ENCODE measurements around the gene NEURL1B. TPM values are rescaled to one million over a fixed set of nuclear protein-coding genes. Genes with fewer than 3 reads are reported as not detected.
A peak's percentile ranks its signal among the peaks of the same experiment; 100 is the strongest.

The NEURL1B gene
- total and polyA plus RNA-seq, 12 donors = 14.4 to 45.8 (median 21.6) TPM

GRCh38 chr5:172602783-172603231, 38.3 kb upstream of the NEURL1B start:
- no peaks in the 10 kb centered on the region for H3K27me3 ChIP-seq
- peaks cover 7 to 81% (median 38%) of the 10 kb centered on the region in 9 donors for H3K4me1 ChIP-seq
- no peaks in the 10 kb centered on the region for H3K36me3 ChIP-seq
- peaks cover 0 to 15% (median 0%) of the 10 kb centered on the region in 11 donors for H3K9me3 ChIP-seq
- no peak for DNase-seq
- H3K27ac ChIP-seq = peak overlapping the region; percentile 72 to 96 (median 88)
- intact Hi-C loops (cut with DNase I) = loop anchor here in 1 of 10 donors (5.0 to 10.0 kb wide), 4 partner anchors 39 to 116 kb away; partner anchors contain the start of gene NEURL1B
- peak overlapping the region in 1 of 10 donors; percentile 16 for H3K4me3 ChIP-seq
- no peak for TF ChIP-seq CTCF (IDR thresholded peaks at IDR 0.05)
- 38 to 47% methylated on average over 14 of the region's 14 CpGs for WGBS, 2 donors
- peak; percentile 20 to 56 (median 44) for ATAC-seq

GRCh38 chr5:172603251-172603806, 37.7 kb upstream of the NEURL1B start:
- ATAC-seq = peak; percentile 27 to 68 (median 48)

GRCh38 chr5:172605466-172605865, 35.6 kb upstream of the NEURL1B start:
- Histone ChIP-seq H3K4me1 (peaks cover 7 to 60% (median 24%) of the 10 kb centered on the region in 9 donors), H3K9me3 (peaks cover 0 to 15% (median 0%) of the 10 kb centered on the region in 11 donors), H3K36me3 (no peaks in the 10 kb centered on the region), H3K27me3 (no peaks in the 10 kb centered on the region), H3K4me3 (no peak overlapping the region), H3K27ac (peak overlapping the region in 8 of 10 donors; percentile 34 to 96 (median 64))
- DNase-seq (no peak), ATAC-seq (no peak)
- intact Hi-C loops (cut with DNase I) = loop anchor here in 2 of 10 donors (5.0 to 10.0 kb wide), 2 partner anchors 37 to 89 kb away; partner anchors contain the start of gene NEURL1B (in 1 of the 2)
- no peak for TF ChIP-seq CTCF (IDR thresholded peaks at IDR 0.05)

More at GRCh38 chr5:172603251-172603806, 37.7 kb upstream of the NEURL1B start:
- TF ChIP-seq CTCF (IDR thresholded peaks at IDR 0.05) = no peak
- H3K36me3 ChIP-seq = no peaks in the 10 kb centered on the region
- H3K4me3 ChIP-seq = peak overlapping the region in 1 of 10 donors; percentile 16
- H3K4me1 ChIP-seq = peaks cover 7 to 81% (median 37%) of the 10 kb centered on the region in 9 donors
- H3K27ac ChIP-seq = peak overlapping the region; percentile 72 to 96 (median 88)
- WGBS, 2 donors = 34 to 49% methylated on average over 17 of the region's 17 CpGs
- peak in 1 of 2 donors; percentile 70 for DNase-seq
- H3K9me3 ChIP-seq = peaks cover 0 to 15% (median 0%) of the 10 kb centered on the region in 11 donors
- no peaks in the 10 kb centered on the region for H3K27me3 ChIP-seq
- intact Hi-C loops (cut with DNase I) = loop anchor here in 1 of 10 donors (5.0 to 10.0 kb wide), 4 partner anchors 39 to 116 kb away; partner anchors contain the start of gene NEURL1B

GRCh38 chr5:172606156-172606785, 34.8 kb upstream of the NEURL1B start:
- H3K27me3 ChIP-seq = no peaks in the 10 kb centered on the region
- no peaks in the 10 kb centered on the region for H3K36me3 ChIP-seq
- intact Hi-C loops (cut with DNase I) = loop anchor here in 2 of 10 donors (5.0 to 10.0 kb wide), 2 partner anchors 36 to 89 kb away; partner anchors contain the start of gene NEURL1B (in 1 of the 2)
- peaks cover 2 to 52% (median 22%) of the 10 kb centered on the region in 9 donors for H3K4me1 ChIP-seq
- no peak overlapping the region for H3K4me3 ChIP-seq
- DNase-seq (peak in 1 of 2 donors; percentile 48), ATAC-seq (peak in 6 of 8 donors; percentile 5 to 61 (median 31))
- peaks cover 0 to 15% (median 0%) of the 10 kb centered on the region in 11 donors for H3K9me3 ChIP-seq
- WGBS, 2 donors = 68 to 75% methylated on average over 4 of the region's 4 CpGs
- peak overlapping the region in 8 of 10 donors; percentile 34 to 96 (median 68) for H3K27ac ChIP-seq
- TF ChIP-seq CTCF (IDR thresholded peaks at IDR 0.05) = no peak
